Choroid plexus epithelial cell (primary cell): ENCODE measurements around the gene PGR.
"Not testable (repeated sequence)": the region's sequence is repeated elsewhere in the genome, so short reads cannot be mapped to it uniquely, and the experiment has no call there.

Experiments
- DNase-seq: peaks from one replicate; pipeline ENCODE4 v3.0.0-alpha.2; 2010; ENCODE audit warnings: low read depth
- H3K4me3 ChIP-seq: 2 replicates; pipeline ENCODE4 v1.5.1; 2011; ENCODE audit warnings: low read depth, mild to moderate bottlenecking, control low read depth, low read length, moderate library complexity
- TF ChIP-seq, protein P1 (sequence below): conservative IDR thresholded peaks from 2 replicates; pipeline ENCODE4 v1.5.1; 2011; ENCODE audit warnings: low read depth, mild to moderate bottlenecking, control low read depth, inconsistent platforms, low read length, moderate library complexity

The PGR gene

DNA sequence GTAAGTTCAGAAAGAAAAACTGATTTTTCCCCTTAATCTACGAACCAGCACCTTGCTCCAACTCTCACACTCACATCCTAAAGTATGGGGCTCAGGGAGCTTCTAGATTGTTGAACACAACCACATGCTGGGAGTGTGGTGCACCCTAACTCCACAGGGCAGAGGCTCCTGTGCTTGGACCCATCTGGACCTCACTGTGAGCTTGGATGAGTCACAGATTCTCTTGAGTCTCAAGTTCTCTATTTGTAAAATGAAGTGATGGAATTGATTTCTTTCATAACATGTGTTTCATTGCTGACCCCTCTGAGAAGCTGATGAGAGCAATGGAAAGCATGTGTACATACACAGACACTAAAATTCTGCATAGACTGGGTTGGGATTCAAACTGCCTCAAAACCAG lies 109.7 kb downstream of the PGR start:
- TF ChIP-seq, protein P1, sequence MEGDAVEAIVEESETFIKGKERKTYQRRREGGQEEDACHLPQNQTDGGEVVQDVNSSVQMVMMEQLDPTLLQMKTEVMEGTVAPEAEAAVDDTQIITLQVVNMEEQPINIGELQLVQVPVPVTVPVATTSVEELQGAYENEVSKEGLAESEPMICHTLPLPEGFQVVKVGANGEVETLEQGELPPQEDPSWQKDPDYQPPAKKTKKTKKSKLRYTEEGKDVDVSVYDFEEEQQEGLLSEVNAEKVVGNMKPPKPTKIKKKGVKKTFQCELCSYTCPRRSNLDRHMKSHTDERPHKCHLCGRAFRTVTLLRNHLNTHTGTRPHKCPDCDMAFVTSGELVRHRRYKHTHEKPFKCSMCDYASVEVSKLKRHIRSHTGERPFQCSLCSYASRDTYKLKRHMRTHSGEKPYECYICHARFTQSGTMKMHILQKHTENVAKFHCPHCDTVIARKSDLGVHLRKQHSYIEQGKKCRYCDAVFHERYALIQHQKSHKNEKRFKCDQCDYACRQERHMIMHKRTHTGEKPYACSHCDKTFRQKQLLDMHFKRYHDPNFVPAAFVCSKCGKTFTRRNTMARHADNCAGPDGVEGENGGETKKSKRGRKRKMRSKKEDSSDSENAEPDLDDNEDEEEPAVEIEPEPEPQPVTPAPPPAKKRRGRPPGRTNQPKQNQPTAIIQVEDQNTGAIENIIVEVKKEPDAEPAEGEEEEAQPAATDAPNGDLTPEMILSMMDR: no peak
- peak; percentile 21 for DNase-seq
- no peak overlapping the region for H3K4me3 ChIP-seq

DNA sequence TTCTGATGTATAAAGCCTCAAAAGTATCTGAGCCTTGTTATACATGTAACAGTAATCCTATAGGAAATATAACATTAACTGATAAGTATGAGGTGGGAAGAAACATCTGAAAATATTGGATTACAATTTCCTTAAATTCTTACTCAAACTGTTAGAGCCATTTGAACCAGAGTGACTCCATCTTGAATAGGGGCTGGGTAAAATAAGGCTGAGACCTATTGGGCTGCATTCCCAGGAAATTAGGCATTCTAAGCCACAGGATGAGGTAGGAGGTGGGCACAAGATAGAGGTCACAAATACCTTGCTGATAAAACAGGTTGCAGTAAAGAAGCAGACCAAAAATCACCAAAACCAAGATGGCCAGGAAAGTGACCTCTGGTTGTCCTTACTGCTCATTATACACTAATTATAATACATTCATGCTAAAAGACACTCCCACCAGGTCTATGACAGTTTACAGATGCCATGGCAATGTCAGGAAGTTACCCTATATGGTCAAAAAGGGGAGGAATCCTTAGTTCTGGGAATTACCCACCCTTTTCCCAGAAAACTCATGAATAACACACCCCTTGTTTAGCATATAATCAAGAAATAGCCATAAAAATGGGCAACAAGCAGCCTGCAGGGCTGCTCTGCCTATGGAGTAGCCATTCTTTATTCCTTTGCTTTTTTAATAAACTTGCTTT lies 114.9 kb downstream of the PGR start:
- no peak overlapping the region for H3K4me3 ChIP-seq
- DNase-seq: no peak
- TF ChIP-seq, protein P1: no peak

DNA sequence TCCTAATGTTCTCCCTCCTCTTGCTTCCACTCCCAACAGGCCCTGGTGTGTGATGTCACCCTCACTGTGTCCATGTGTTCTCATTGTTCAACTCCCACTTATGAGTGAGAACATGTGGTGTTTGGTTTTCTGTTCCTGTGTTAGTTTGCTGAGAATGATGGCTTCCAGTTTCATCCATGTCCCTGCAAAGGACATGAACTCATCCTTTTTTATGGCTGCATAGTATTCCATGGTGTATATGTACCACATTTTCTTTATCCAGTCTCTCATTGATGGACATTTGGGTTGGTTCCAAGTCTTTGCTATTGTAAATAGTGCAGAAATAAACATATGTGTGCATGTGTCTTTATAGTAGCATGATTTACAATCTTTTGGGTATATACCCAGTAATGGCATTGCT lies 115.9 kb downstream of the PGR start:
- not testable (repeated sequence) for DNase-seq, H3K4me3 ChIP-seq

DNA sequence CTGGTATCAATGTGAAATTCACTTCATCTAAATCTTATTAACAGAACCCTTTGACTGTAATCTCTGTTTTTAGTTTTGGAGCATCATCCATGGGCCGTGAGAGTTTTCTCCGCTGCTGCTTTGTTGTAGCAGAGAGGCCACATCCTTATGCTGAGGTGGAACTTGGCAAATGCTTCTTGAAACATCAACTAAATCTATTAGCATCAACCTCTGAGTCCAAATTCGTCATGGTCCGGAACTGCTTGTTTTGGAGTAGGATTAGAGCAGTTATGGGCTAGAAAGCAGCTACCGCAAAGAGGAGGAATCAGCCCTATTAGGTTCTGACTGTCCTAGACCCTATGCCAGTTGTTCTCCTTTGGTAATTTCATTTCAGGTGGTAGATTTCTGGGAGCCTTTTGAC lies 117.7 kb downstream of the PGR start:
- TF ChIP-seq, protein P1: no peak
- no peak for DNase-seq
- H3K4me3 ChIP-seq: no peak overlapping the region

DNA sequence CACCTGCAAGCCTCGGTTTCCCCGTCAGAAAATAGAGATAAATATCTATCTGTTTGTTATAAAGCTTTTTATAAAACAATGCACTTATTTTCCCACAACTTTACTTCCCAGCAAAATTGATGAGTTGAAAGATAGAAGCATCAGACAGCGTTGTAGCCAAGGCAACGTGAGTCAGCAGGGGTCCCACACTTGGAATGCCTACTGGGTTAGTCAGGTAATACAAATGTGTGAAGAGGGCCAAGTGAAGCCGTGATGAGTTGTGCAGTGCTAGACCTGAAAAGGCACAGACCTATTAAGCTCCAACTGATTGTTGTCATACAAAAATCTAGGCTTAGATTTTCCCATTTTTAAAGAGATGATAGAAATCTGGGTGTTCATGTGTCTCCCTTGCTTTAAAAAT lies 118.7 kb downstream of the PGR start:
- TF ChIP-seq, protein P1: no peak
- no peak overlapping the region for H3K4me3 ChIP-seq
- peak; percentile 14 for DNase-seq

DNA sequence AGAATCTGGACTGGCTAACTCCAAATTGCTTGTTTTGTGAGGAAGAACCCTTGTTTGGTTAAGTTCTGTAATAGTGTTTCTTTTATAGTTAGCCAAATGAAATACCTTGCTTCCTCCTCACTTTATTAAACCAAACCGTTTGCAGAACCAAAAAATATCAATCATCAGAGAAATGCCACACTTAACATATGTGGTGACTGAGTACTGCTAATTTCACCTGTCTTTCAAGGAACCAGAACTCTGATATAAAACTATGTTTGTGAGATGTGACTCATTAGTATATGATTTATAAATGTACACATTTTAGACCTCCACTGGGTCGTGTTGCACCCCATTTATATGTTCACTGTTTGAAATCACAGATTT lies 119.9 kb downstream of the PGR start:
- TF ChIP-seq, protein P1: no peak
- no peak for DNase-seq

DNA sequence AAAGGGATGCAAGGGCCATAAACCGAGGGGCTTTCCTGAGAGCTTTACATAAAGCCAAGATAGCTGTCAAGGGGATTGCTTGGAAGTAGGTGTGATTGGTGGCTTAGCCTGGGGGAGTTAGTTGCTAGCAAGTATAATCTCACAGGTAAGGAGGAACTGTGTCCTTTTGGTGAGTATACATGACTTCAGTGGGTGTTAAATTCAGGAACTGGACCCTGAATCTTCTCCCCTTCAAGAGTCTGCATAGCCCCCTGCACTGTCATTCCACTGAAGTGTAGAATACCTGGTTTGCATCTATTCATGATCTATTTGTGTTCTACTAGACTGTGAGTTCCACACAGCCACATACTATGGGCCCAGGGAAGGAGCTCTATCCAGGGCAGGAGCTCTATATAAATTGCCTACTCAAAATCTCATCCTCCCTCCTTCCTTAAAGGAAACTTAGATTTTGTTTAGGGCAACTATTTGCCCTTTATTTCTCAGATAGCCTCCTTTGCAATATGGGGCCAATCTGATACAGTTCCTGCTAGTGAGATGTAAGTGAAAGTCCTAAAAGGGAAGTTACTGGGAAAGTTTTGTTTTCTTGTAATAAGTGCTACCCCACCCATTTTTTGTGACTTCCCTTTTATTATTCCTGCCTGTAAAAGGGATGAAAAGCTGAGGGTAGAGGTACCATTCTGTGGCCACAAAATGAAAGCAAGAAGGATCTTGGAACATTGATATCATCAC lies 120.5 kb downstream of the PGR start:
- DNase-seq: no peak
- no peak overlapping the region for H3K4me3 ChIP-seq
- TF ChIP-seq, protein P1: no peak

More for the DNA sequence above, 119.9 kb downstream of the PGR start:
- H3K4me3 ChIP-seq: no peak overlapping the region
